Measurements from ENCODE around the gene DAB1. TPM values are rescaled to one million over a fixed set of nuclear protein-coding genes. Genes with fewer than 3 reads are reported as not detected.

Gene DAB1
- total and polyA plus RNA-seq, 10 of the 15 experiments (the other 5 are each of a cell fraction or from before 2014, with no cell fraction given) = 0.02 to 0.10 (median 0.03) TPM; not detected in 5

DNA sequence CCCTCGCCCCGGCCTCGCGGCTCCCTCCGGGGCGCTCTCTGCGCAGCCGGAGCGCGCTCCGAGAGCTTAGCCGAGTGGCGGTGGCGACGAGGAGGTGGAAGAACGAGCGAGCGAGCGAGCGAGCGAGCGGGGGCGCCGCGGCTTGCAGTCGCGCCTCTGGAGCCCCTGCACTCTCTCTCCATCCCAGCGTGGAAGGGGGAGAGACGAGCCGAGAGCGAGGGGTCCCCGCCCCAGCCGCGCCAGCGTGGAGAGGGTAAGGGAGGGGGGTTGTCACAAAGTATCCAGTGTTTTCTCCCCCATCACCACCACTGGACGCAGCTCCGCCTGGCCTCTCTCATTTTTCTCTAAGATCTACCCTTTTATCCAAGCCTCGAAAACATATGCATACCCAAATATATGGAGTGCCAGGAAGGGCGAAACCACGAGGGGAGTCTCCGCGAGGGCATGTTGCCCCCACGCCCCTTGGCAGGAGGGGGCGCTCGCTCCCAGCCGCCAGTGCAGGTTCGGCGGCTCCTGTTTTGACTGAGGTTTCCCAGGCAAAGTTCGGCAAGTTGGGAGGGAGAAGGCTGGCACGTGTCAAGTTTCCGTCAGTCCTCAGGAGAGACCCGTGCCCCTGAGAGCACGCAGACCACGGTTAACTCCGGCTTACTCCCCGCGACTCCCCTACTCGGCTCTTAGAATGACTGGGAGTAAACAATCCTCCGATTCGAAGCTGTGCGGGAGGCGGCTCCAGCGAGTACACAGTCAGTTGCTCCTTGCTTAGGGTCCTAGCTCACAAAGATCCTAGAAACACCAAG, 569 bp upstream of the DAB1 start (continued):
- TF ChIP-seq, protein P1, sequence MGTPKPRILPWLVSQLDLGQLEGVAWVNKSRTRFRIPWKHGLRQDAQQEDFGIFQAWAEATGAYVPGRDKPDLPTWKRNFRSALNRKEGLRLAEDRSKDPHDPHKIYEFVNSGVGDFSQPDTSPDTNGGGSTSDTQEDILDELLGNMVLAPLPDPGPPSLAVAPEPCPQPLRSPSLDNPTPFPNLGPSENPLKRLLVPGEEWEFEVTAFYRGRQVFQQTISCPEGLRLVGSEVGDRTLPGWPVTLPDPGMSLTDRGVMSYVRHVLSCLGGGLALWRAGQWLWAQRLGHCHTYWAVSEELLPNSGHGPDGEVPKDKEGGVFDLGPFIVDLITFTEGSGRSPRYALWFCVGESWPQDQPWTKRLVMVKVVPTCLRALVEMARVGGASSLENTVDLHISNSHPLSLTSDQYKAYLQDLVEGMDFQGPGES (IDR thresholded peaks at IDR 0.05) = no peak
- TF ChIP-seq CBX3 (IDR thresholded peaks at IDR 0.05; ENCODE audit: borderline replicate concordance, low read depth) = no peak

DNA sequence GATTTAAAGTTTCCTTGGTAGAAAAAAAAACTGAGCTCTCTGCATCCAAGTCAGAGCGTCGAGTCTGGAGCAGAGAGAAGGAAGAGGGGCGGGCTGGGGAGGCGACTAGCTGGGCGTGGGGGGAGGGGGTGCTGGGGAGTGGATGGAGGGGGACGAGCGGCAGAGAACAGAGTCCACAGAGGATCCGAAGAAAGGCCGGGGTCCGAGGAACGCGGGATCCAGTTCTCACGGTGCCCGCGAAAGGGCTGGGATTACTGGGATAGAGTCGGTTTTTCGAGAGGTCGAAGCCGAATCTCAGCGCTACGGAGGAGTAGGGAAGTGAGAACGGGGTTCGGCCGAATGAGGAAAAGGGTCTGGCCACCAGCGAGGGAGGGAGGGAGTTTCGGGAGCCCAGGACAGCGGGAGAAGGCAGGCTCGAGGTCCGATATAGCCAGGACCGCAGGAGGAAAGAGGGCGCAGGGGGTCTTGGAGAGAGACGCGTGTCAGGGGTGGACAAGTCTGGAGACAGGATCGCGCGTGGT, 665 bp downstream of the DAB1 start:
- TF ChIP-seq SREBF2 (IDR thresholded peaks at IDR 0.05; ENCODE audit: low read length) = no peak
- TF ChIP-seq, protein P2, sequence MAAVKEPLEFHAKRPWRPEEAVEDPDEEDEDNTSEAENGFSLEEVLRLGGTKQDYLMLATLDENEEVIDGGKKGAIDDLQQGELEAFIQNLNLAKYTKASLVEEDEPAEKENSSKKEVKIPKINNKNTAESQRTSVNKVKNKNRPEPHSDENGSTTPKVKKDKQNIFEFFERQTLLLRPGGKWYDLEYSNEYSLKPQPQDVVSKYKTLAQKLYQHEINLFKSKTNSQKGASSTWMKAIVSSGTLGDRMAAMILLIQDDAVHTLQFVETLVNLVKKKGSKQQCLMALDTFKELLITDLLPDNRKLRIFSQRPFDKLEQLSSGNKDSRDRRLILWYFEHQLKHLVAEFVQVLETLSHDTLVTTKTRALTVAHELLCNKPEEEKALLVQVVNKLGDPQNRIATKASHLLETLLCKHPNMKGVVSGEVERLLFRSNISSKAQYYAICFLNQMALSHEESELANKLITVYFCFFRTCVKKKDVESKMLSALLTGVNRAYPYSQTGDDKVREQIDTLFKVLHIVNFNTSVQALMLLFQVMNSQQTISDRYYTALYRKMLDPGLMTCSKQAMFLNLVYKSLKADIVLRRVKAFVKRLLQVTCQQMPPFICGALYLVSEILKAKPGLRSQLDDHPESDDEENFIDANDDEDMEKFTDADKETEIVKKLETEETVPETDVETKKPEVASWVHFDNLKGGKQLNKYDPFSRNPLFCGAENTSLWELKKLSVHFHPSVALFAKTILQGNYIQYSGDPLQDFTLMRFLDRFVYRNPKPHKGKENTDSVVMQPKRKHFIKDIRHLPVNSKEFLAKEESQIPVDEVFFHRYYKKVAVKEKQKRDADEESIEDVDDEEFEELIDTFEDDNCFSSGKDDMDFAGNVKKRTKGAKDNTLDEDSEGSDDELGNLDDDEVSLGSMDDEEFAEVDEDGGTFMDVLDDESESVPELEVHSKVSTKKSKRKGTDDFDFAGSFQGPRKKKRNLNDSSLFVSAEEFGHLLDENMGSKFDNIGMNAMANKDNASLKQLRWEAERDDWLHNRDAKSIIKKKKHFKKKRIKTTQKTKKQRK (IDR thresholded peaks at IDR 0.05; ENCODE audit: low read depth, low read length) = no peak
- TF ChIP-seq, protein P3, sequence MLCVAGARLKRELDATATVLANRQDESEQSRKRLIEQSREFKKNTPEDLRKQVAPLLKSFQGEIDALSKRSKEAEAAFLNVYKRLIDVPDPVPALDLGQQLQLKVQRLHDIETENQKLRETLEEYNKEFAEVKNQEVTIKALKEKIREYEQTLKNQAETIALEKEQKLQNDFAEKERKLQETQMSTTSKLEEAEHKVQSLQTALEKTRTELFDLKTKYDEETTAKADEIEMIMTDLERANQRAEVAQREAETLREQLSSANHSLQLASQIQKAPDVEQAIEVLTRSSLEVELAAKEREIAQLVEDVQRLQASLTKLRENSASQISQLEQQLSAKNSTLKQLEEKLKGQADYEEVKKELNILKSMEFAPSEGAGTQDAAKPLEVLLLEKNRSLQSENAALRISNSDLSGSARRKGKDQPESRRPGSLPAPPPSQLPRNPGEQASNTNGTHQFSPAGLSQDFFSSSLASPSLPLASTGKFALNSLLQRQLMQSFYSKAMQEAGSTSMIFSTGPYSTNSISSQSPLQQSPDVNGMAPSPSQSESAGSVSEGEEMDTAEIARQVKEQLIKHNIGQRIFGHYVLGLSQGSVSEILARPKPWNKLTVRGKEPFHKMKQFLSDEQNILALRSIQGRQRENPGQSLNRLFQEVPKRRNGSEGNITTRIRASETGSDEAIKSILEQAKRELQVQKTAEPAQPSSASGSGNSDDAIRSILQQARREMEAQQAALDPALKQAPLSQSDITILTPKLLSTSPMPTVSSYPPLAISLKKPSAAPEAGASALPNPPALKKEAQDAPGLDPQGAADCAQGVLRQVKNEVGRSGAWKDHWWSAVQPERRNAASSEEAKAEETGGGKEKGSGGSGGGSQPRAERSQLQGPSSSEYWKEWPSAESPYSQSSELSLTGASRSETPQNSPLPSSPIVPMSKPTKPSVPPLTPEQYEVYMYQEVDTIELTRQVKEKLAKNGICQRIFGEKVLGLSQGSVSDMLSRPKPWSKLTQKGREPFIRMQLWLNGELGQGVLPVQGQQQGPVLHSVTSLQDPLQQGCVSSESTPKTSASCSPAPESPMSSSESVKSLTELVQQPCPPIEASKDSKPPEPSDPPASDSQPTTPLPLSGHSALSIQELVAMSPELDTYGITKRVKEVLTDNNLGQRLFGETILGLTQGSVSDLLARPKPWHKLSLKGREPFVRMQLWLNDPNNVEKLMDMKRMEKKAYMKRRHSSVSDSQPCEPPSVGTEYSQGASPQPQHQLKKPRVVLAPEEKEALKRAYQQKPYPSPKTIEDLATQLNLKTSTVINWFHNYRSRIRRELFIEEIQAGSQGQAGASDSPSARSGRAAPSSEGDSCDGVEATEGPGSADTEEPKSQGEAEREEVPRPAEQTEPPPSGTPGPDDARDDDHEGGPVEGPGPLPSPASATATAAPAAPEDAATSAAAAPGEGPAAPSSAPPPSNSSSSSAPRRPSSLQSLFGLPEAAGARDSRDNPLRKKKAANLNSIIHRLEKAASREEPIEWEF (IDR thresholded peaks at IDR 0.05; ENCODE audit: insufficient replicate concordance, low read depth, low read length) = no peak
- TF ChIP-seq ASH2L (IDR thresholded peaks at IDR 0.05; ENCODE audit: borderline replicate concordance, low read depth) = no peak
- no peak for TF ChIP-seq ZNF274 (IDR thresholded peaks at IDR 0.05; ENCODE audit: insufficient read depth, insufficient read length)
- ATAC-seq (no peak), FAIRE-seq (no peak), DNase-seq (ENCODE audit: low read depth, low spot score) (no peak)
- Histone ChIP-seq H3K27me3 (replicated peaks in 1 of 2; ENCODE audit: control insufficient read depth in 2 of 2, insufficient read depth in 2 of 2, low read length in 1 of 2) (peaks cover 6 to 13% of the 10 kb centered on the region in 2 experiments), H3K4me3 (no peak overlapping the region), H3K36me3 (ENCODE audit: control insufficient read depth in 2 of 2, insufficient read depth in 2 of 2, low read length in 1 of 2) (no peaks in the 10 kb centered on the region), H3K4me1 (ENCODE audit: control insufficient read depth, insufficient read depth, low read length) (no peaks in the 10 kb centered on the region), H3K9me3 (replicated peaks; ENCODE audit: control insufficient read depth, insufficient read depth, low read length) (no peaks in the 10 kb centered on the region), H3K27ac (ENCODE audit: control insufficient read depth, insufficient read depth) (no peak overlapping the region), H2AFZ (ENCODE audit: control insufficient read depth, low read depth, low read length) (no peak overlapping the region), H4K20me1 (ENCODE audit: control insufficient read depth, insufficient read depth) (no peaks in the 10 kb centered on the region), H3K9ac (ENCODE audit: control insufficient read depth, insufficient read depth, low read length) (no peak overlapping the region), H3K79me2 (ENCODE audit: control insufficient read depth, insufficient read depth, low read length) (no peaks in the 10 kb centered on the region), H3K4me2 (ENCODE audit: control insufficient read depth, insufficient read depth) (no peak overlapping the region)
- ChIA-PET CTCF (no interaction called here), RAD21 (ENCODE audit: unreplicated experiment) (no interaction called here), POLR2A (no interaction called here), SMC1A (ENCODE audit: uncharacterized antibody, unreplicated experiment) (no interaction called here)
- intact Hi-C loops (cut with micrococcal nuclease; ENCODE audit: unreplicated experiment) (no loop called here), in situ Hi-C loops (cut with MboI) (no loop called here)
- BruUV-seq (replicated peaks) = no TSS peak
- 29% methylated on average over 22 of the region's 36 CpGs for WGBS (ENCODE audit: insufficient coverage, insufficient replicate concordance, low lambda C conversion rate, missing lambda C conversion rate)
